ENCODE results near the gene SLCO3A1. TPM values are rescaled to one million over a fixed set of nuclear protein-coding genes. Genes with fewer than 3 reads are reported as not detected.
A peak's percentile ranks its signal among the peaks of the same experiment; 100 is the strongest.

Gene SLCO3A1
- total RNA-seq, 2 donors from 2014 or later, result 7.2 to 11.4 TPM

DNA sequence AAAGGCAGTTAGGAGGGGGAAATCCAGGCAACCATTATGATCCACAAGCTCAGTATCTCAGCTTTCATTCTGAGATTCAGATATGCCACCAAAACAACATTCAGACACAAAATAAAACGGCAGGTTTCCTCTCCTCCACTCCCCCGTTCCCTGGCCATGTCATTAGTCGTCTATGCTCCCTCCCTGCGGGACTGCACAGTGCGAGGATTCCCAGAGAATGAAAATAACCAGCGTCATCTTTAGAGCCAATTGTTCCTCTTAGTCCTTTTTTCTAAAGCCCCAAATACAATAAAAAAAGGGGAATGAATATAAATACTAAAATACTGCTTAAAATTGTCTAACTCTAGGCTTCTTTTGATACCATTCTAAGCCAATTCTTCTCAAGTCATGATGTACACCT, 7.8 kb upstream of the SLCO3A1 start:
- Mint-ChIP-seq H3K36me3 (ENCODE audit: low read depth) (no peaks in the 10 kb centered on the region), H3K27me3 (ENCODE audit: insufficient read depth) (peaks cover 10% of the 10 kb centered on the region), H3K4me1 (no peaks in the 10 kb centered on the region), H3K27ac (no peak overlapping the region), H3K4me3 (no peak overlapping the region), H3K9me3 (peaks cover 5% of the 10 kb centered on the region)
- DNase-seq, result no peak
- H3K4me1 ChIP-seq (ENCODE audit: control insufficient read depth, insufficient read depth, low read length), result no peaks in the 10 kb centered on the region
- no peaks in the 10 kb centered on the region for H3K36me3 ChIP-seq (ENCODE audit: control insufficient read depth, insufficient read depth, low read length)
- H3K27me3 ChIP-seq (ENCODE audit: control insufficient read depth, insufficient read depth, low read length, poor library complexity, severe bottlenecking), result no peaks in the 10 kb centered on the region
- WGBS, 2 experiments (ENCODE audit: insufficient coverage in 1 of 2, insufficient read length in 1 of 2), result 79 to 90% methylated on average over 3 to 6 of the region's 6 CpGs
- H3K9me3 ChIP-seq (ENCODE audit: control insufficient read depth, low read length), result no peaks in the 10 kb centered on the region
- no peak overlapping the region for H3K4me3 ChIP-seq (ENCODE audit: low read length)
- TF ChIP-seq, protein P1, sequence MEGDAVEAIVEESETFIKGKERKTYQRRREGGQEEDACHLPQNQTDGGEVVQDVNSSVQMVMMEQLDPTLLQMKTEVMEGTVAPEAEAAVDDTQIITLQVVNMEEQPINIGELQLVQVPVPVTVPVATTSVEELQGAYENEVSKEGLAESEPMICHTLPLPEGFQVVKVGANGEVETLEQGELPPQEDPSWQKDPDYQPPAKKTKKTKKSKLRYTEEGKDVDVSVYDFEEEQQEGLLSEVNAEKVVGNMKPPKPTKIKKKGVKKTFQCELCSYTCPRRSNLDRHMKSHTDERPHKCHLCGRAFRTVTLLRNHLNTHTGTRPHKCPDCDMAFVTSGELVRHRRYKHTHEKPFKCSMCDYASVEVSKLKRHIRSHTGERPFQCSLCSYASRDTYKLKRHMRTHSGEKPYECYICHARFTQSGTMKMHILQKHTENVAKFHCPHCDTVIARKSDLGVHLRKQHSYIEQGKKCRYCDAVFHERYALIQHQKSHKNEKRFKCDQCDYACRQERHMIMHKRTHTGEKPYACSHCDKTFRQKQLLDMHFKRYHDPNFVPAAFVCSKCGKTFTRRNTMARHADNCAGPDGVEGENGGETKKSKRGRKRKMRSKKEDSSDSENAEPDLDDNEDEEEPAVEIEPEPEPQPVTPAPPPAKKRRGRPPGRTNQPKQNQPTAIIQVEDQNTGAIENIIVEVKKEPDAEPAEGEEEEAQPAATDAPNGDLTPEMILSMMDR (conservative IDR thresholded peaks at IDR 0.05), result no peak
- no peak overlapping the region for H3K27ac ChIP-seq (ENCODE audit: low read depth, low read length)
- no peak overlapping the region for H3K9ac ChIP-seq (ENCODE audit: extremely low read depth, low read length, poor library complexity, severe bottlenecking)

DNA sequence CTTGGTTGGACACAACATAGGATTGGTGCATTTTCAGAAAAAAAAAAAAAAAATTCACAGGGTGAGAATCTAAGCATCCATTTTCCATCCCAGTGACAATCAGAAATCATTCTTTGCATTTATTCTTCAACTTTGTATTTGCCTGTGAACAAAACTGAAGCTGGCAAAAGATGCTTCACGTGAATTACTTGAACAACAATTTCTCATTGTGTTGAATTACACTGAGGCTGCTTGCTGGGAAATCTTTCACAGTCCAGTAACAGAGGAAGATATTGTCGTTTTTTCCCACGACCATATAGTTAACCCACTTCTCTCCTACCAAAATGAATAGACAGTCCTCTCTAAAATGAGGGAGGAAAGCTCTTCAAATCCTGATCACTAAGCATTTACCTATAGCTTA, 4.3 kb upstream of the SLCO3A1 start:
- Histone ChIP-seq H3K4me3 (ENCODE audit: low read length) (no peak overlapping the region), H3K9ac (ENCODE audit: extremely low read depth, low read length, poor library complexity, severe bottlenecking) (no peak overlapping the region), H3K4me1 (ENCODE audit: control insufficient read depth, insufficient read depth, low read length) (no peaks in the 10 kb centered on the region), H3K9me3 (ENCODE audit: control insufficient read depth, low read length) (no peaks in the 10 kb centered on the region), H3K27ac (ENCODE audit: low read depth, low read length) (no peak overlapping the region), H3K36me3 (ENCODE audit: control insufficient read depth, insufficient read depth, low read length) (no peaks in the 10 kb centered on the region), H3K27me3 (ENCODE audit: control insufficient read depth, insufficient read depth, low read length, poor library complexity, severe bottlenecking) (peaks cover under 1% of the 10 kb centered on the region)
- H3K9me3 Mint-ChIP-seq, result peaks cover 3% of the 10 kb centered on the region
- TF ChIP-seq, protein P1 (conservative IDR thresholded peaks at IDR 0.05), result no peak
- 91 to 95% methylated on average over 1 to 3 of the region's 3 CpGs for WGBS, 2 experiments (ENCODE audit: insufficient coverage in 1 of 2, insufficient read length in 1 of 2)
- no peaks in the 10 kb centered on the region for H3K36me3 Mint-ChIP-seq (ENCODE audit: low read depth)
- no peak overlapping the region for H3K4me3 Mint-ChIP-seq
- no peak for DNase-seq
- no peak overlapping the region for H3K27ac Mint-ChIP-seq
- H3K4me1 Mint-ChIP-seq, result peaks cover 4% of the 10 kb centered on the region
- H3K27me3 Mint-ChIP-seq (ENCODE audit: insufficient read depth), result peaks cover 14% of the 10 kb centered on the region

- no peaks in the 10 kb centered on the region for H3K36me3 Mint-ChIP-seq (ENCODE audit: low read depth)
- no peaks in the 10 kb centered on the region for H3K9me3 ChIP-seq (ENCODE audit: control insufficient read depth, low read length)
- H3K9ac ChIP-seq (ENCODE audit: extremely low read depth, low read length, poor library complexity, severe bottlenecking), result no peak overlapping the region
- TF ChIP-seq, protein P1 (conservative IDR thresholded peaks at IDR 0.05), result peak; percentile 78
- no peak overlapping the region for H3K4me3 Mint-ChIP-seq
- H3K4me1 Mint-ChIP-seq, result peaks cover 10% of the 10 kb centered on the region
- no peak for DNase-seq
- H3K4me1 ChIP-seq (ENCODE audit: control insufficient read depth, insufficient read depth, low read length), result no peaks in the 10 kb centered on the region
- H3K27me3 Mint-ChIP-seq (ENCODE audit: insufficient read depth), result peaks cover 20% of the 10 kb centered on the region
- H3K36me3 ChIP-seq (ENCODE audit: control insufficient read depth, insufficient read depth, low read length), result no peaks in the 10 kb centered on the region
- peaks cover 6% of the 10 kb centered on the region for H3K27me3 ChIP-seq (ENCODE audit: control insufficient read depth, insufficient read depth, low read length, poor library complexity, severe bottlenecking)
- no peak overlapping the region for H3K4me3 ChIP-seq (ENCODE audit: low read length)
- no peak overlapping the region for H3K27ac Mint-ChIP-seq
- peaks cover 3% of the 10 kb centered on the region for H3K9me3 Mint-ChIP-seq
- H3K27ac ChIP-seq (ENCODE audit: low read depth, low read length), result no peak overlapping the region
- 86 to 91% methylated on average over 4 to 7 of the region's 7 CpGs for WGBS, 2 experiments (ENCODE audit: insufficient coverage in 1 of 2, insufficient read length in 1 of 2)
These were observed 3.8 kb upstream of the SLCO3A1 start for GRCh38 chr15:91849749-91850161.

Data from endodermal cell (in vitro differentiated cells).